GM12872 (cell line): ENCODE results near the gene TEKT1.

Experiments used
- CTCF ChIP-seq: IDR thresholded peaks from 3 replicates; pipeline ENCODE4 v1.5.1; 2011; ENCODE audit warnings: low read depth, mild to moderate bottlenecking, low read length, moderate library complexity; ENCODE audit not compliant: insufficient read depth

Gene TEKT1

GRCh38 chr17:6749519-6749918, 82.0 kb downstream of the TEKT1 start:
- no peak for TF ChIP-seq CTCF

GRCh38 chr17:6748617-6749016, 82.9 kb downstream of the TEKT1 start:
- no peak for TF ChIP-seq CTCF
